ENCODE measurements around the gene ENAH.

ENAH gene

GRCh38 chr1:225468270-225469020 is 184.5 kb downstream of the ENAH start:
- Mint-ChIP-seq H3K4me1 (ENCODE audit: low read depth) (peaks cover 45% of the 10 kb centered on the region), H3K27me3 (ENCODE audit: low read depth) (no peaks in the 10 kb centered on the region), H3K36me3 (ENCODE audit: low read depth) (peaks cover 1% of the 10 kb centered on the region), H3K4me3 (peak overlapping the region; percentile 95), H3K9me3 (peaks cover 4% of the 10 kb centered on the region), H3K27ac (peak overlapping the region; percentile 97)
- peak; percentile 63 for DNase-seq (ENCODE audit: low spot score)

- no peaks in the 10 kb centered on the region for H3K27me3 Mint-ChIP-seq (ENCODE audit: low read depth)
- no peaks in the 10 kb centered on the region for H3K9me3 Mint-ChIP-seq
- peaks cover 49% of the 10 kb centered on the region for H3K4me1 Mint-ChIP-seq (ENCODE audit: low read depth)
- H3K4me3 Mint-ChIP-seq: peak overlapping the region; percentile 95
- DNase-seq (ENCODE audit: low spot score): peak; percentile 83
- peak overlapping the region; percentile 97 for H3K27ac Mint-ChIP-seq
- H3K36me3 Mint-ChIP-seq (ENCODE audit: low read depth): no peaks in the 10 kb centered on the region
Measured at GRCh38 chr1:225467193-225468020, 185.5 kb downstream of the ENAH start.

GRCh38 chr1:225466848-225467192 is 186.1 kb downstream of the ENAH start:
- Mint-ChIP-seq H3K27me3 (ENCODE audit: low read depth) (no peaks in the 10 kb centered on the region), H3K9me3 (no peaks in the 10 kb centered on the region), H3K4me1 (ENCODE audit: low read depth) (peaks cover 49% of the 10 kb centered on the region), H3K36me3 (ENCODE audit: low read depth) (no peaks in the 10 kb centered on the region), H3K4me3 (peak overlapping the region; percentile 95), H3K27ac (peak overlapping the region; percentile 97)
- no peak for DNase-seq (ENCODE audit: low spot score)

- Mint-ChIP-seq H3K36me3 (ENCODE audit: low read depth) (no peaks in the 10 kb centered on the region), H3K4me1 (ENCODE audit: low read depth) (peaks cover 46% of the 10 kb centered on the region), H3K27me3 (ENCODE audit: low read depth) (no peaks in the 10 kb centered on the region), H3K9me3 (no peaks in the 10 kb centered on the region), H3K27ac (peak overlapping the region; percentile 97), H3K4me3 (peak overlapping the region; percentile 24)
- DNase-seq (ENCODE audit: low spot score): no peak
Measured at GRCh38 chr1:225465793-225466517, 187.0 kb downstream of the ENAH start.

GRCh38 chr1:225464851-225465792 is 187.8 kb downstream of the ENAH start:
- Mint-ChIP-seq H3K27ac (peak overlapping the region; percentile 80), H3K4me3 (peak overlapping the region; percentile 54), H3K36me3 (ENCODE audit: low read depth) (no peaks in the 10 kb centered on the region), H3K9me3 (no peaks in the 10 kb centered on the region), H3K4me1 (ENCODE audit: low read depth) (peaks cover 52% of the 10 kb centered on the region), H3K27me3 (ENCODE audit: low read depth) (no peaks in the 10 kb centered on the region)
- DNase-seq (ENCODE audit: low spot score): no peak

GRCh38 chr1:225462714-225463574 is 190.0 kb downstream of the ENAH start:
- peak overlapping the region; percentile 44 for H3K4me3 Mint-ChIP-seq

GRCh38 chr1:225462429-225462713 is 190.6 kb downstream of the ENAH start:
- H3K4me3 Mint-ChIP-seq: no peak overlapping the region
- no peaks in the 10 kb centered on the region for H3K9me3 Mint-ChIP-seq
- peak overlapping the region; percentile 68 for H3K27ac Mint-ChIP-seq
- peaks cover 52% of the 10 kb centered on the region for H3K4me1 Mint-ChIP-seq (ENCODE audit: low read depth)
- DNase-seq (ENCODE audit: low spot score): no peak
- no peaks in the 10 kb centered on the region for H3K27me3 Mint-ChIP-seq (ENCODE audit: low read depth)
- H3K36me3 Mint-ChIP-seq (ENCODE audit: low read depth): no peaks in the 10 kb centered on the region

More at GRCh38 chr1:225462714-225463574, 190.0 kb downstream of the ENAH start:
- Mint-ChIP-seq H3K27ac (peak overlapping the region; percentile 43), H3K36me3 (ENCODE audit: low read depth) (no peaks in the 10 kb centered on the region), H3K9me3 (no peaks in the 10 kb centered on the region), H3K4me1 (ENCODE audit: low read depth) (peaks cover 52% of the 10 kb centered on the region), H3K27me3 (ENCODE audit: low read depth) (no peaks in the 10 kb centered on the region)
- DNase-seq (ENCODE audit: low spot score): no peak

GRCh38 chr1:225461533-225462428 is 191.1 kb downstream of the ENAH start:
- Mint-ChIP-seq H3K27ac (peak overlapping the region; percentile 68), H3K4me3 (no peak overlapping the region), H3K36me3 (ENCODE audit: low read depth) (no peaks in the 10 kb centered on the region), H3K4me1 (ENCODE audit: low read depth) (peaks cover 48% of the 10 kb centered on the region), H3K9me3 (no peaks in the 10 kb centered on the region), H3K27me3 (ENCODE audit: low read depth) (no peaks in the 10 kb centered on the region)
- DNase-seq (ENCODE audit: low spot score): no peak

GRCh38 chr1:225460737-225461532 is 192.0 kb downstream of the ENAH start:
- peak; percentile 55 for DNase-seq (ENCODE audit: low spot score)
- Mint-ChIP-seq H3K4me1 (ENCODE audit: low read depth) (peaks cover 44% of the 10 kb centered on the region), H3K27ac (peak overlapping the region; percentile 53), H3K36me3 (ENCODE audit: low read depth) (no peaks in the 10 kb centered on the region), H3K27me3 (ENCODE audit: low read depth) (no peaks in the 10 kb centered on the region), H3K4me3 (no peak overlapping the region), H3K9me3 (no peaks in the 10 kb centered on the region)

- peak overlapping the region; percentile 53 for H3K27ac Mint-ChIP-seq
- H3K9me3 Mint-ChIP-seq: no peaks in the 10 kb centered on the region
- H3K4me1 Mint-ChIP-seq (ENCODE audit: low read depth): peaks cover 40% of the 10 kb centered on the region
Measured at GRCh38 chr1:225460021-225460736, 192.7 kb downstream of the ENAH start.

GRCh38 chr1:225458222-225458631 is 194.7 kb downstream of the ENAH start:
- Mint-ChIP-seq H3K36me3 (ENCODE audit: low read depth) (peaks cover 3% of the 10 kb centered on the region), H3K4me1 (ENCODE audit: low read depth) (peaks cover 43% of the 10 kb centered on the region), H3K4me3 (no peak overlapping the region), H3K27ac (no peak overlapping the region), H3K9me3 (no peaks in the 10 kb centered on the region), H3K27me3 (ENCODE audit: low read depth) (no peaks in the 10 kb centered on the region)
- no peak for DNase-seq (ENCODE audit: low spot score)

More at GRCh38 chr1:225460021-225460736, 192.7 kb downstream of the ENAH start:
- Mint-ChIP-seq H3K4me3 (no peak overlapping the region), H3K36me3 (ENCODE audit: low read depth) (no peaks in the 10 kb centered on the region), H3K27me3 (ENCODE audit: low read depth) (no peaks in the 10 kb centered on the region)
- DNase-seq (ENCODE audit: low spot score): no peak
